HepG2 (cell line): ENCODE measurements around the gene ALDOA. TPM values are rescaled to one million over a fixed set of nuclear protein-coding genes. Genes with fewer than 3 reads are reported as not detected.

Experiments used
- ELF1 ChIP-seq: sonication (generic); formaldehyde crosslinking; IDR thresholded peaks from 2 replicates; pipeline ENCODE4 v1.4.0; 2020; ENCODE audit warnings: missing genetic modification reagents
- GABPB1 ChIP-seq: IDR thresholded peaks from 2 replicates; pipeline ENCODE4 v1.6.1; 2016; ENCODE audit warnings: mild to moderate bottlenecking, missing genetic modification reagents, moderate library complexity, missing compliant biosample characterization
- GLI4 ChIP-seq: sonication (generic); formaldehyde crosslinking; IDR thresholded peaks from 2 replicates; pipeline ENCODE4 v1.5.1; 2020; ENCODE audit warnings: missing genetic modification reagents, mild to moderate bottlenecking, moderate library complexity, borderline replicate concordance
- JDP2 ChIP-seq: sonication (generic); formaldehyde crosslinking; IDR thresholded peaks from 2 replicates; pipeline ENCODE4 v1.8.1; 2022; ENCODE audit warnings: missing genetic modification reagents, borderline replicate concordance
- NCOA5 ChIP-seq: sonication (generic); formaldehyde crosslinking; IDR thresholded peaks from 2 replicates; pipeline ENCODE4 v1.4.0; 2020; ENCODE audit warnings: missing genetic modification reagents
- NFIC ChIP-seq: IDR thresholded peaks from 2 replicates; pipeline ENCODE4 v1.6.1; 2012; ENCODE audit warnings: mild to moderate bottlenecking, low read length, inconsistent platforms
- PAF1 ChIP-seq: IDR thresholded peaks from 2 replicates; pipeline ENCODE4 v1.6.1; 2016; ENCODE audit warnings: missing genetic modification reagents, missing compliant biosample characterization
- RFX1 ChIP-seq: fragments of 450-650 bp; IDR thresholded peaks from 2 replicates; pipeline ENCODE4 v1.6.1; 2017
- RFX3 ChIP-seq: IDR thresholded peaks from 2 replicates; pipeline ENCODE4 v1.6.1; 2016; ENCODE audit warnings: missing biosample characterization, missing genetic modification reagents
- SIN3B ChIP-seq: fragments of 150-350 bp; IDR thresholded peaks from 2 replicates; pipeline ENCODE4 v1.6.1; 2014; ENCODE audit warnings: low read length
- SKI ChIP-seq: fragments of 450-650 bp; IDR thresholded peaks from one replicate; pipeline ENCODE4 v1.6.1; 2018; ENCODE audit warnings: mild to moderate bottlenecking; ENCODE audit not compliant: partially characterized antibody
- SP2 ChIP-seq: sonication (generic); formaldehyde crosslinking; IDR thresholded peaks from 2 replicates; pipeline ENCODE4 v1.5.1; 2020; ENCODE audit warnings: mild to moderate bottlenecking, missing genetic modification reagents
- STAG1 ChIP-seq: sonication (generic); formaldehyde crosslinking; IDR thresholded peaks from 2 replicates; pipeline ENCODE4 v1.4.0; 2020; ENCODE audit warnings: missing genetic modification reagents
- ZFY ChIP-seq: sonication (generic); formaldehyde crosslinking; IDR thresholded peaks from 2 replicates; pipeline ENCODE4 v1.4.0; 2020; ENCODE audit warnings: missing genetic modification reagents
- ZKSCAN8 ChIP-seq: IDR thresholded peaks from 2 replicates; pipeline ENCODE4 v1.6.1; 2016; ENCODE audit warnings: borderline replicate concordance, missing genetic modification reagents, missing compliant biosample characterization
- ZNF281 ChIP-seq: sonication (generic); formaldehyde crosslinking; IDR thresholded peaks from 2 replicates; pipeline ENCODE4 v1.4.0; 2020; ENCODE audit warnings: missing genetic modification reagents, borderline replicate concordance
- ZNF3 ChIP-seq: IDR thresholded peaks from 2 replicates; pipeline ENCODE4 v1.7.0; 2017; ENCODE audit warnings: inconsistent platforms
- ZNF570 ChIP-seq: sonication (generic); formaldehyde crosslinking; IDR thresholded peaks from 2 replicates; pipeline ENCODE4 v1.4.0; 2020; ENCODE audit warnings: mild to moderate bottlenecking, missing genetic modification reagents, borderline replicate concordance
- ZNF652 ChIP-seq: IDR thresholded peaks from 2 replicates; pipeline ENCODE4 v1.6.1; 2016; ENCODE audit warnings: low read depth, borderline replicate concordance
- ZSCAN12 ChIP-seq: sonication (generic); formaldehyde crosslinking; IDR thresholded peaks from 2 replicates; pipeline ENCODE4 v1.9.0; 2021; ENCODE audit warnings: mild to moderate bottlenecking, missing genetic modification reagents
- polyA plus RNA-seq, 8 experiments: library from polyadenylated mRNA; depleted of rRNA in 3 of 8; stranded (reverse) in 7 of 8; unstranded in 1 of 8; fragments of >200 nt; fragmentation: Illumina TruSeq in 4 of 8; extraction: Trizol in 4 of 8; gene quantifications; 2 replicates each; pipeline versions ENCODE4 v1.2.1 to v1.2.3, GENCODE V29; 2011 to 2016; ENCODE audit warnings: low read depth in 4 of 8, missing spikeins in 1 of 8, mixed read lengths in 1 of 8; ENCODE audit not compliant: insufficient read depth in 1 of 8
- total RNA-seq, 5 experiments: library from RNA; depleted of rRNA; stranded (reverse); fragments of >200 nt; fragmentation: Illumina TruSeq; extraction: Trizol; gene quantifications; 2 replicates each; pipeline ENCODE4 v1.2.3, GENCODE V29; 2016; ENCODE audit warnings: low read depth in 1 of 5
- TF ChIP-seq, protein P1 (sequence below): IDR thresholded peaks from 2 replicates; pipeline ENCODE4 v1.6.1; 2016; ENCODE audit warnings: control low read depth
- TF ChIP-seq, protein P2 (sequence below): IDR thresholded peaks from 2 replicates; pipeline ENCODE4 v1.6.1; 2016
- TF ChIP-seq, protein P3 (sequence below): fragments of 450-650 bp; IDR thresholded peaks from 2 replicates; pipeline ENCODE4 v1.6.1; 2017
- TF ChIP-seq, protein P4 (sequence below): sonication (generic); formaldehyde crosslinking; IDR thresholded peaks from 2 replicates; pipeline ENCODE4 v1.5.1; 2020; ENCODE audit warnings: mild to moderate bottlenecking, missing genetic modification reagents, moderate library complexity

The ALDOA gene
- total and polyA plus RNA-seq, 2 of the 13 experiments (the other 11 are each of a cell fraction or from before 2014, with no cell fraction given) = 925 to 1,884 TPM

- TF ChIP-seq ZFY (CRISPR knock-in tag) (peak; percentile 89), NCOA5 (CRISPR knock-in tag) (no peak), JDP2 (CRISPR knock-in tag) (no peak), SKI (peak; percentile 17), STAG1 (peak; percentile 95), SP2 (CRISPR knock-in tag) (no peak; the same call in 1 of the 2 replicates), ZNF281 (CRISPR knock-in tag) (peak; percentile 82; the same call in 1 of the 2 replicates), ZSCAN12 (CRISPR knock-in tag) (no peak), ELF1 (CRISPR knock-in tag) (peak; percentile 48; the same call in 1 of the 2 replicates), SIN3B (no peak), ZKSCAN8 (CRISPR knock-in tag) (no peak; the same call in 1 of the 2 replicates), PAF1 (CRISPR knock-in tag) (no peak), GLI4 (peak; percentile 91), ZNF3 (CRISPR knock-in tag) (peak; percentile 75), ZNF652 (CRISPR knock-in tag) (no peak), RFX1 (no peak), ZNF570 (CRISPR knock-in tag) (peak; percentile 84; the same call in 1 of the 2 replicates), NFIC (no peak), GABPB1 (CRISPR knock-in tag) (peak; percentile 62), RFX3 (CRISPR knock-in tag) (no peak)
- TF ChIP-seq, protein P1, sequence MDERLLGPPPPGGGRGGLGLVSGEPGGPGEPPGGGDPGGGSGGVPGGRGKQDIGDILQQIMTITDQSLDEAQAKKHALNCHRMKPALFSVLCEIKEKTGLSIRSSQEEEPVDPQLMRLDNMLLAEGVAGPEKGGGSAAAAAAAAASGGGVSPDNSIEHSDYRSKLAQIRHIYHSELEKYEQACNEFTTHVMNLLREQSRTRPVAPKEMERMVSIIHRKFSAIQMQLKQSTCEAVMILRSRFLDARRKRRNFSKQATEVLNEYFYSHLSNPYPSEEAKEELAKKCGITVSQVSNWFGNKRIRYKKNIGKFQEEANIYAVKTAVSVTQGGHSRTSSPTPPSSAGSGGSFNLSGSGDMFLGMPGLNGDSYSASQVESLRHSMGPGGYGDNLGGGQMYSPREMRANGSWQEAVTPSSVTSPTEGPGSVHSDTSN (CRISPR knock-in tag) = no peak
- TF ChIP-seq, protein P2, sequence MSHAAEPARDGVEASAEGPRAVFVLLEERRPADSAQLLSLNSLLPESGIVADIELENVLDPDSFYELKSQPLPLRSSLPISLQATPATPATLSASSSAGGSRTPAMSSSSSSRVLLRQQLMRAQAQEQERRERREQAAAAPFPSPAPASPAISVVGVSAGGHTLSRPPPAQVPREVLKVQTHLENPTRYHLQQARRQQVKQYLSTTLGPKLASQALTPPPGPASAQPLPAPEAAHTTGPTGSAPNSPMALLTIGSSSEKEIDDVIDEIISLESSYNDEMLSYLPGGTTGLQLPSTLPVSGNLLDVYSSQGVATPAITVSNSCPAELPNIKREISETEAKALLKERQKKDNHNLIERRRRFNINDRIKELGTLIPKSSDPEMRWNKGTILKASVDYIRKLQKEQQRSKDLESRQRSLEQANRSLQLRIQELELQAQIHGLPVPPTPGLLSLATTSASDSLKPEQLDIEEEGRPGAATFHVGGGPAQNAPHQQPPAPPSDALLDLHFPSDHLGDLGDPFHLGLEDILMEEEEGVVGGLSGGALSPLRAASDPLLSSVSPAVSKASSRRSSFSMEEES (CRISPR knock-in tag) = peak; percentile 79; the same call in 1 of the 2 replicates
- TF ChIP-seq, protein P3, sequence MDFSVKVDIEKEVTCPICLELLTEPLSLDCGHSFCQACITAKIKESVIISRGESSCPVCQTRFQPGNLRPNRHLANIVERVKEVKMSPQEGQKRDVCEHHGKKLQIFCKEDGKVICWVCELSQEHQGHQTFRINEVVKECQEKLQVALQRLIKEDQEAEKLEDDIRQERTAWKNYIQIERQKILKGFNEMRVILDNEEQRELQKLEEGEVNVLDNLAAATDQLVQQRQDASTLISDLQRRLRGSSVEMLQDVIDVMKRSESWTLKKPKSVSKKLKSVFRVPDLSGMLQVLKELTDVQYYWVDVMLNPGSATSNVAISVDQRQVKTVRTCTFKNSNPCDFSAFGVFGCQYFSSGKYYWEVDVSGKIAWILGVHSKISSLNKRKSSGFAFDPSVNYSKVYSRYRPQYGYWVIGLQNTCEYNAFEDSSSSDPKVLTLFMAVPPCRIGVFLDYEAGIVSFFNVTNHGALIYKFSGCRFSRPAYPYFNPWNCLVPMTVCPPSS = no peak
- TF ChIP-seq, protein P4, sequence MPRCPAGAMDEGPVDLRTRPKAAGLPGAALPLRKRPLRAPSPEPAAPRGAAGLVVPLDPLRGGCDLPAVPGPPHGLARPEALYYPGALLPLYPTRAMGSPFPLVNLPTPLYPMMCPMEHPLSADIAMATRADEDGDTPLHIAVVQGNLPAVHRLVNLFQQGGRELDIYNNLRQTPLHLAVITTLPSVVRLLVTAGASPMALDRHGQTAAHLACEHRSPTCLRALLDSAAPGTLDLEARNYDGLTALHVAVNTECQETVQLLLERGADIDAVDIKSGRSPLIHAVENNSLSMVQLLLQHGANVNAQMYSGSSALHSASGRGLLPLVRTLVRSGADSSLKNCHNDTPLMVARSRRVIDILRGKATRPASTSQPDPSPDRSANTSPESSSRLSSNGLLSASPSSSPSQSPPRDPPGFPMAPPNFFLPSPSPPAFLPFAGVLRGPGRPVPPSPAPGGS (CRISPR knock-in tag) = peak; percentile 73; the same call in 1 of the 2 replicates
Measured at GRCh38 chr16:30112197-30113030, 46.9 kb downstream of the ALDOA start (continued).
